Measurements from ENCODE around the gene DSE. TPM values are rescaled to one million over a fixed set of nuclear protein-coding genes. Genes with fewer than 3 reads are reported as not detected.
A peak's percentile ranks its signal among the peaks of the same experiment; 100 is the strongest.

Gene DSE
- total RNA-seq, 4 donors from 2014 or later = 79.5 to 95.5 (median 81.7) TPM

GRCh38 chr6:116362276-116362675 lies 8.5 kb upstream of the DSE start:
- no peak for DNase-seq (ENCODE audit: low spot score in 2 of 2)
- Histone ChIP-seq H3K4me3 (no peak overlapping the region), H3K36me3 (no peaks in the 10 kb centered on the region), H3K27me3 (no peaks in the 10 kb centered on the region), H3K27ac (no peak overlapping the region), H3K9me3 (no peaks in the 10 kb centered on the region), H3K4me1 (peaks cover 0 to 19% (median 0%) of the 10 kb centered on the region in 4 donors)
- TF ChIP-seq, protein P1, sequence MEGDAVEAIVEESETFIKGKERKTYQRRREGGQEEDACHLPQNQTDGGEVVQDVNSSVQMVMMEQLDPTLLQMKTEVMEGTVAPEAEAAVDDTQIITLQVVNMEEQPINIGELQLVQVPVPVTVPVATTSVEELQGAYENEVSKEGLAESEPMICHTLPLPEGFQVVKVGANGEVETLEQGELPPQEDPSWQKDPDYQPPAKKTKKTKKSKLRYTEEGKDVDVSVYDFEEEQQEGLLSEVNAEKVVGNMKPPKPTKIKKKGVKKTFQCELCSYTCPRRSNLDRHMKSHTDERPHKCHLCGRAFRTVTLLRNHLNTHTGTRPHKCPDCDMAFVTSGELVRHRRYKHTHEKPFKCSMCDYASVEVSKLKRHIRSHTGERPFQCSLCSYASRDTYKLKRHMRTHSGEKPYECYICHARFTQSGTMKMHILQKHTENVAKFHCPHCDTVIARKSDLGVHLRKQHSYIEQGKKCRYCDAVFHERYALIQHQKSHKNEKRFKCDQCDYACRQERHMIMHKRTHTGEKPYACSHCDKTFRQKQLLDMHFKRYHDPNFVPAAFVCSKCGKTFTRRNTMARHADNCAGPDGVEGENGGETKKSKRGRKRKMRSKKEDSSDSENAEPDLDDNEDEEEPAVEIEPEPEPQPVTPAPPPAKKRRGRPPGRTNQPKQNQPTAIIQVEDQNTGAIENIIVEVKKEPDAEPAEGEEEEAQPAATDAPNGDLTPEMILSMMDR (IDR thresholded peaks at IDR 0.05) = no peak
- no peak for TF ChIP-seq EP300 (IDR thresholded peaks at IDR 0.05)
- TF ChIP-seq POLR2A (IDR thresholded peaks at IDR 0.05) = no peak
- WGBS, 2 donors = 60 to 86% methylated on average over 2 of the region's 2 CpGs

DNA sequence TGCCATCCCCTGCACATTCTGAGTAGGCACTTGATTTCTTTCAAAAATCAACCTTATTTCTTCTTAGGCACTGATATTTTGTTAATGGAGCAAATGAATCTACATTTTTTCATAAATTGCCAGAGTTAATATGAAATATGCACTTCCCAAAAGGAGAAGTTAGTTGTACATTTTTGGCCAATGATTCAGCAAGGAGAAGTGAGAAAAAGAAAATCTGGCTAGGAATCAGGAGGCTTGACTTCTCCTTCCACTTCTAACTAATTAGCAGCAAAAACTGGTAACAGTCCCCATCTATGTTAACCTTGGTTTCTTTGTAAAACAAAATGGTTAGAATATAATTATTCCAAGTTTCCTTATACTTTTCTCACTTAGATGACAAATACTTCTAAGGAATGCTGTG lies 7.0 kb upstream of the DSE start:
- Histone ChIP-seq H3K27me3 (no peaks in the 10 kb centered on the region), H3K27ac (peak overlapping the region in 2 of 4 donors; percentile 25 to 71), H3K9me3 (no peaks in the 10 kb centered on the region), H3K4me1 (peaks cover 0 to 28% (median 0%) of the 10 kb centered on the region in 4 donors), H3K4me3 (no peak overlapping the region), H3K36me3 (no peaks in the 10 kb centered on the region)
- DNase-seq (ENCODE audit: low spot score in 2 of 2) = no peak
- TF ChIP-seq, protein P1 (IDR thresholded peaks at IDR 0.05) = no peak
- no peak for TF ChIP-seq EP300 (IDR thresholded peaks at IDR 0.05)
- no peak for TF ChIP-seq POLR2A (IDR thresholded peaks at IDR 0.05)

DNA sequence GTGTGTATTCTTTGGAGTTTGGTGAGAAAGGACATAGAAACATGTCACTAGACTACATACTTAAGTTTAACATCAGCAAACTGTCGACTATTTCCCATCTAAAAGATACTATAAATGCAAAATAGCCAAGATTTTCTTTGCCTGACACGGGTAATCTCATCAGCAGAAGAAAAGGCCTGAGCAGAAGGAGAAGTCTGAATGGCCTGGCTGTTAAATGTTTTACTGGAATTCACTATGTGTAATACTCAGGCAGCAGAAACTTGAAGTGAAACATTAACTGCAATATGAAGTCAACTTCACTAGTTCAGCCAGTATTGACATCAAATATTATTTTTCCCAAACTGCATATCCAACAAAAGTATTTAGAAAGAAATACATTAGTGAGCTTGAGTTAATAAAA lies 6.4 kb upstream of the DSE start:
- peaks cover 0 to 34% (median 3%) of the 10 kb centered on the region in 4 donors for H3K4me1 ChIP-seq
- H3K27ac ChIP-seq = peak overlapping the region in 2 of 4 donors; percentile 25 to 71
- H3K4me3 ChIP-seq = no peak overlapping the region
- no peak for DNase-seq (ENCODE audit: low spot score in 2 of 2)
- H3K27me3 ChIP-seq = no peaks in the 10 kb centered on the region
- WGBS, 2 donors = 46 to 47% methylated on average over 2 of the region's 2 CpGs
- no peaks in the 10 kb centered on the region for H3K36me3 ChIP-seq
- H3K9me3 ChIP-seq = no peaks in the 10 kb centered on the region
- TF ChIP-seq POLR2A (IDR thresholded peaks at IDR 0.05) (no peak), EP300 (IDR thresholded peaks at IDR 0.05) (no peak)
- TF ChIP-seq, protein P1 (IDR thresholded peaks at IDR 0.05) = no peak

- H3K4me1 ChIP-seq = peaks cover 0 to 42% (median 8%) of the 10 kb centered on the region in 4 donors
- 75 to 84% methylated on average over 2 of the region's 2 CpGs for WGBS, 2 donors
- no peaks in the 10 kb centered on the region for H3K9me3 ChIP-seq
- no peak overlapping the region for H3K4me3 ChIP-seq
- no peak overlapping the region for H3K27ac ChIP-seq
- H3K36me3 ChIP-seq = no peaks in the 10 kb centered on the region
- no peak for DNase-seq (ENCODE audit: low spot score in 2 of 2)
- TF ChIP-seq, protein P1 (IDR thresholded peaks at IDR 0.05) = no peak
- TF ChIP-seq POLR2A (IDR thresholded peaks at IDR 0.05) (no peak), EP300 (IDR thresholded peaks at IDR 0.05) (no peak)
- H3K27me3 ChIP-seq = no peaks in the 10 kb centered on the region
These were observed 5.0 kb upstream of the DSE start for GRCh38 chr6:116365743-116366142.

GRCh38 chr6:116366740-116367275 lies 3.9 kb upstream of the DSE start:
- H3K27me3 ChIP-seq = no peaks in the 10 kb centered on the region
- no peaks in the 10 kb centered on the region for H3K36me3 ChIP-seq
- H3K27ac ChIP-seq = peak overlapping the region in 1 of 4 donors; percentile 16
- peaks cover 0 to 44% (median 8%) of the 10 kb centered on the region in 4 donors for H3K4me1 ChIP-seq
- no peak overlapping the region for H3K4me3 ChIP-seq
- no peak for DNase-seq (ENCODE audit: low spot score in 2 of 2)
- WGBS, 2 donors = 92 to 93% methylated on average over 6 of the region's 6 CpGs
- TF ChIP-seq POLR2A (IDR thresholded peaks at IDR 0.05) (no peak), EP300 (IDR thresholded peaks at IDR 0.05) (no peak)
- TF ChIP-seq, protein P1 (IDR thresholded peaks at IDR 0.05) = no peak
- no peaks in the 10 kb centered on the region for H3K9me3 ChIP-seq
